Measurements from ENCODE around the gene AMMECR1. TPM values are rescaled to one million over a fixed set of nuclear protein-coding genes. Genes with fewer than 3 reads are reported as not detected.
"Not testable (repeated sequence)": the region's sequence is repeated elsewhere in the genome, so short reads cannot be mapped to it uniquely, and the experiment has no call there.

Gene AMMECR1
- 1 to 10 TPM; 8.0 to 8.9 TPM for total RNA-seq

DNA sequence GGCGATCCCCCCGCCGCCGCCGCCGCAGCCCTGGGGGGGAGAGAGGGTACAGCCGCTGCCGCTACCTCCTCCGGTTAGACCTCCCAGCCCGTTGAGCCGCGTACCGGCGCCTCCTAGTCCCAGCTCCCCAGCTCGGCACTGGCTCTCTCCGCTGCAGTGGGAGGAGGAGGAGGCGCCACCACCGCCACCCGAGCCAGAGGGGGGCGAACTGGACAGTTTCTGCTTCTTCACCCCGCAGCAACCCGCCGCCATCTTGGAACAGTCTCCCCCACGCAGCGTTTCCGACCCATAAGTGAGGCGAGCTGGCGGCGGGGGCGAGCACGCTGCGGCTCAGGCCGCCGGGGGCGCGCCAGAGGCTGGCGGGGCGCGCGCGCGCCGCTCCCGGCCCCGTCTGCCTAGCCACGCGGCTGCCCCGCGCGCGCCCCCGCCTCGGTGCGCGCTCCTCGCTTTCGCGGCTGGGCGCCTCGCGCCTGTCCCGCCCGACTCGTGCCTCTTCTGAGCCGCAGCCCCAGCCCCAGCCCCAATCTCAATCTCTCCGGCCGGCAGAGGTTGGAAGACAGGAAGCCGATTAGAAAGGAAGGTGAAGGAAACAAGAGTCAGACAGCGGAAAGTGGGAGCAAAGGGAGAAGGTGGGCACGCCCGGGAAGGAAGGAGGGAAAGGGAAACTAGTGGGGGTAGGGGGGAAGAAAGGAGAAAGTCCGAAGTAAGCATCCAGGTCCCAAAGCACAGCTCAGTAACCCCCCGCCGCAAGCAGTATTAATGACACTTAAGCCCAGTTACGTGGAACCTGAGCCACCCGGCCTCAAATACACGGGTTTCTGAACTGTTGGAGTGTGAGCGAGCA, at the start of gene AMMECR1:
TSS of gene AMMECR1 (minus strand) at position 266 of the 844 bp plus-strand sequence. CDS start at position 252, 14 bp downstream.
- Mint-ChIP-seq H3K27me3 (no peaks in the 10 kb centered on the region), H3K27ac (peak within 1 kb of the TSS; percentile 95), H3K4me1 (ENCODE audit: low read depth) (peaks cover 27% of the 10 kb centered on the region), H3K36me3 (no peaks in the 10 kb centered on the region), H3K9me3 (no peaks in the 10 kb centered on the region), H3K4me3 (peak within 1 kb of the TSS; percentile 93)
- ChIA-PET POLR2A (interaction anchor here (1.0 kb wide), 1 partner anchor 93 kb away, joined by 3 read pairs; no protein-coding TSS in a partner anchor), CTCF (interaction anchor here (0.6 to 1.9 kb wide), 9 partner anchors 31 to 171 kb away, joined by 3 to 7 read pairs (median 3); no protein-coding TSS in a partner anchor)
- DNase-seq = peak; percentile 84
- intact Hi-C loops (cut with micrococcal nuclease) = loop anchor here (2.0 to 5.0 kb wide), 3 partner anchors 91 to 316 kb away; partner anchors contain the start of gene TMEM164

DNA sequence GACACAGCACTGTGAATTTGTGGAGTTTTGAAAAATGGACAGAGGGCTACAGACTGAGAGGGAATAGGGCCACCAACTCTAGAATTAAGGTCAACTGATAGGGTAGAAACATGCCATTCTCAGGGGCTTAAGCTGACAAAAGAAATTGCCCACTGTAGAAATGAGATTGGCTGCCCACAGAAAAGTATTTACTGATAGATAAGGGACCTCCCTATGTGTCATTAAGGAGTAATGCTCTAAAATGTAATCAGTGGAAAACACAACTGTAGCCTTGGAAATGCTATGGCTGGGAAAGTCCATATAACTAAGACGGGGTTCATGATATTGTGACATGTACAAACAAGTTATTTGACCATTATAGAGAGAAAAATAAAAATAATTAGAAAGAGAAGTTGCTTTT, 45.4 kb upstream of the AMMECR1 start:
- no peaks in the 10 kb centered on the region for H3K27me3 Mint-ChIP-seq
- CTCF ChIA-PET = no interaction called here
- no peak overlapping the region for H3K4me3 Mint-ChIP-seq
- H3K27ac Mint-ChIP-seq = no peak overlapping the region
- POLR2A ChIA-PET = no interaction called here
- no peaks in the 10 kb centered on the region for H3K4me1 Mint-ChIP-seq (ENCODE audit: low read depth)
- no peak for DNase-seq
- H3K36me3 Mint-ChIP-seq = no peaks in the 10 kb centered on the region
- H3K9me3 Mint-ChIP-seq = no peaks in the 10 kb centered on the region
- intact Hi-C loops (cut with micrococcal nuclease) = no loop called here

DNA sequence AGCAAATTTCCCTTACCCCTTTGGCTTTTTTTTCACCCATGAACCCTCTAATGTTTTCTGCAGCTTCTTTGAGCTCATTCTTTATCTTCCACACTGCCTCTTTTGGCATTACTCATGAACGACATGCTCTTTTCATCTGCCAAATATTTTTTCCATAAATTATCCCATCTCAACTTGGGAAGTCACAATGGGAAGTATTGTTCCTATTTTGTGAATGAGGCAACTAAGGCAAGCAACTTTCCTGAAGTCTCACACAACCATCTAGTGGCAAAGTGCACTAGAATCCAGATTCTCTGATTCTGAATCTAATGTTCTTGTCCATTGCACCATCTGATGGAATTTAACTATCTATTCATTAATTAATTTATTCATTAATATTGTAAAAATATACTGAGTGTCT, 41.4 kb upstream of the AMMECR1 start:
- Mint-ChIP-seq H3K36me3 (no peaks in the 10 kb centered on the region), H3K27me3 (no peaks in the 10 kb centered on the region), H3K4me1 (ENCODE audit: low read depth) (no peaks in the 10 kb centered on the region), H3K27ac (no peak overlapping the region), H3K9me3 (no peaks in the 10 kb centered on the region), H3K4me3 (no peak overlapping the region)
- POLR2A ChIA-PET = no interaction called here
- CTCF ChIA-PET = no interaction called here
- intact Hi-C loops (cut with micrococcal nuclease) = no loop called here
- no peak for DNase-seq

DNA sequence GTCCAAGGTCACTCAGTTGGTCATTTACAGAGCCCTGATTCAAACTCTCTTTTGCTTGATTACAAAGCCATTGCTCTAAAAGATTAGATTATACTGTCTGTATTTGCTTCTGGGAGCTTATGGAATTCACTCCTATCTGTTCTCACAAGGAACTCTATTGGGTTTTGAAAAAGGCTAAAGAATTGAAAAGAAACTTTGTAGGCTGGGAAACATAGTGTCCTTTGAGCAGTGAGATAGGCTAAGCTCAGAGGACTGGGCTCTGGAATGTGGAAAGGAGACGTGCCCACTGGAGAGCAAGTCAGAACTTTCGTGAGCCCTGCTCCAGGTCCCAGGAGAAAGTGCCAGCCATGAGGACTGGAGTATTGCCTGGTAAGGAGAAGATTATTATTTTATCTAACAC, 40.7 kb upstream of the AMMECR1 start, which contains the start of gene RTL9:
TSS of gene RTL9 (plus strand) at position 301 of the 400 bp plus-strand sequence. CDS start 91,770 bp downstream, outside the sequence.
- Mint-ChIP-seq H3K4me3 (no peak within 1 kb of the TSS), H3K36me3 (no peaks in the 10 kb centered on the region), H3K27ac (no peak within 1 kb of the TSS), H3K4me1 (ENCODE audit: low read depth) (no peaks in the 10 kb centered on the region), H3K9me3 (no peaks in the 10 kb centered on the region), H3K27me3 (no peaks in the 10 kb centered on the region)
- ChIA-PET CTCF (no interaction called here), POLR2A (no interaction called here)
- DNase-seq = no peak
- intact Hi-C loops (cut with micrococcal nuclease) = no loop called here

DNA sequence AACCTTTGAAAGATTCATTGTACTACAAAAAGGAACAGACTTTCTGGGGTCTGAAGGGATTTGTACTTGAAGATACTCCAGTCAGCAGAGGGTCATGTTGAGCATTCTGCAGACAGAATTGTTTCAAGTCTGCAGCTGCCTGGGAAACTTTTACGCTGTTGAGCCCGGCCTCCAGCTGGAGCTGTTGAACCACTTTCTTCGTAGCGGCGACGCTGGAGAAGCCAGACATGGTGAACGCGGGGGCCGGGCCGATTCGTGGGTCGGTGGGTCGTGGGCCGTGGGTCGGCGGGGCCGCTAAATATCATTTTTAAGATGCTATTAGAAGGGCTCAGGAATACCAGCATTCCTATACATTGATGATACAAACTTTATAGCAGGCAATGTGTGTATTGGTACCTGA, 28.8 kb upstream of the AMMECR1 start:
- Mint-ChIP-seq H3K27ac (no peak overlapping the region), H3K36me3 (no peaks in the 10 kb centered on the region), H3K27me3 (no peaks in the 10 kb centered on the region), H3K4me3 (no peak overlapping the region), H3K9me3 (no peaks in the 10 kb centered on the region), H3K4me1 (ENCODE audit: low read depth) (no peaks in the 10 kb centered on the region)
- CTCF ChIA-PET = no interaction called here
- intact Hi-C loops (cut with micrococcal nuclease) = loop anchor here (10.0 kb wide), 1 partner anchor 58 kb away; no protein-coding TSS in a partner anchor
- POLR2A ChIA-PET = no interaction called here
- DNase-seq = no peak

DNA sequence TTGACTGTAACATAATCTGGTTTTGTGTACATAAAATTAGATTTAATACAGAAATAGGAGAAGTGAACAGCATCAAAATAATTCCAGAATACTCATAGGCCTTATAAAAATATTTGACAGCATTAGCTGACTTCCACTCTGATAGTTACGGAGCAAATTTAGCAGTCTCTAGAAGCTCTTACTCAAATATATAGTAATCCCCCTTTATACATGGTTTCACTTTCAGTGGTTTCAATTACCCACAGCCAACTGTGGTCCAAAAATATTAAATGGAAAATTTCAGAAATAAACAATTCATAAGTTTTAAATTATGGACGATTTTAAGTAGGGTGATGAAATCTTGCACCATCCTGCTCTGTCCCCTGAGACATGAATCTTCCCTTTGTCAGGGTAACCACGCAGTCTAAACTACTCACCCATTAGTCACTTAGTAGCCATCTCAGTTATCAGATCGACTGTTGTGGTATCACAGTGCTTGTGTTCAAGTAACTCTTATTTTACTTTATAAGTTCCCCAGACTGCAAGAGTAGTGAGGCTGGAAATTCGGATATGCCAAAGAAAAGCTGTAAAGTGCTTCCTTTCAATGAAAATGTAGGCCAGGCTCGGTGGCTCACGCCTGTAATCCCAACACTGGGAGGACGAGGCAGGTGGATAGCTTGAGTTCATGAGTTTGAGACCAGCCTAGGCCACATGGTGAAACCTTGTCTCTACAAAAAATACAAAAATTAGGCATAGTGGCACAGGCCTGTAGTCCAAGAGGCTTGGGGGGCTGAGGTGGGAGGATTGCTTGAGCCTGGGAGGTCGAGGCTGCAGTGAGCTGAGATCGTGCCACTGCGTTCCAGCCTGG, 23.5 kb upstream of the AMMECR1 start:
- H3K27me3 Mint-ChIP-seq = no peaks in the 10 kb centered on the region
- no peaks in the 10 kb centered on the region for H3K9me3 Mint-ChIP-seq
- intact Hi-C loops (cut with micrococcal nuclease) = loop anchor here (10.0 kb wide), 1 partner anchor 63 kb away; no protein-coding TSS in a partner anchor
- H3K4me3 Mint-ChIP-seq = no peak overlapping the region
- peak overlapping the region; percentile 69 for H3K27ac Mint-ChIP-seq
- H3K36me3 Mint-ChIP-seq = no peaks in the 10 kb centered on the region
- ChIA-PET POLR2A (no interaction called here), CTCF (interaction anchor here (1.5 kb wide), 1 partner anchor 195 kb away, joined by 4 read pairs; no protein-coding TSS in a partner anchor)
- H3K4me1 Mint-ChIP-seq (ENCODE audit: low read depth) = peaks cover 7% of the 10 kb centered on the region
- no peak for DNase-seq

DNA sequence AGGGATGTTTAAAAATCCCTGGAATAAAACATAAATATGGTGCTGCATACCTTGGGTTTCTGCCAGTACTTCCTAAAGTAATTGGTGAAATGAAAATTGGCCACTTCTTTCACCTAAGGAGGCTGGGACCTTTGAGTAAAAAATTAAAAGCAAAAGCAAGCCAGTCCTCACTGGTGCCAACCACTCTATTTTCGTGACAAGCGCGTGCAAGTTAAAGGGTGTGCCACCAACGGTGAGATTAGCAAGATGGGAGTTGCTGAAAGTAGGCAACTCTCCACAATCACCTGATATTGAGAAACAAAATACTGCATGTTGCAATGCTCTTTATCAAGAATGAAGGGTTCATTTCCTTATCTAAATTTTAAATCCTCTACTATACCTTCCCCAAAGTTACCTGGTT, 21.1 kb upstream of the AMMECR1 start:
- Mint-ChIP-seq H3K4me1 (ENCODE audit: low read depth) (peaks cover 7% of the 10 kb centered on the region), H3K27me3 (peaks cover 2% of the 10 kb centered on the region), H3K9me3 (no peaks in the 10 kb centered on the region), H3K27ac (no peak overlapping the region), H3K4me3 (no peak overlapping the region), H3K36me3 (no peaks in the 10 kb centered on the region)
- DNase-seq = no peak
- intact Hi-C loops (cut with micrococcal nuclease) = no loop called here
- ChIA-PET CTCF (no interaction called here), POLR2A (no interaction called here)

DNA sequence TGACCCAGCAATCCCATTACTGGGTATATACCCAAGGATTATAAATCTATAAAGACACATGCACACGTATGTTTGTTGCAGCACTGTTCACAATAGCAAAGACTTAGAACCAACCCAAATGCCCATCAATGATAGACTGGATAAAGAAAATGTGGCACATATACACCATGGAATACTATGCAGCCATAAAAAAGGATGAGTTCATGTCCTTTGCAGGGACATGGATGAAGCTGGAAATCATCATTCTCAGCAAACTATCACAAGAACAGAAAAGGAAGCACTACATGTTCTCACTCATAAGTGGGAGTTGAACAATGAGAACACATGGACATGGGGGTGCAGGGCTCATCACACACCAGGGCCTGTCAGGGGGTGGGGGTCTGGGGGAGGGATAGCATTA, 15.6 kb upstream of the AMMECR1 start:
- H3K4me1 Mint-ChIP-seq (ENCODE audit: low read depth); H3K9me3 Mint-ChIP-seq; POLR2A ChIA-PET; H3K27me3 Mint-ChIP-seq; H3K4me3 Mint-ChIP-seq; intact Hi-C loops (cut with micrococcal nuclease); H3K36me3 Mint-ChIP-seq; DNase-seq; H3K27ac Mint-ChIP-seq; CTCF ChIA-PET: not testable (repeated sequence)

DNA sequence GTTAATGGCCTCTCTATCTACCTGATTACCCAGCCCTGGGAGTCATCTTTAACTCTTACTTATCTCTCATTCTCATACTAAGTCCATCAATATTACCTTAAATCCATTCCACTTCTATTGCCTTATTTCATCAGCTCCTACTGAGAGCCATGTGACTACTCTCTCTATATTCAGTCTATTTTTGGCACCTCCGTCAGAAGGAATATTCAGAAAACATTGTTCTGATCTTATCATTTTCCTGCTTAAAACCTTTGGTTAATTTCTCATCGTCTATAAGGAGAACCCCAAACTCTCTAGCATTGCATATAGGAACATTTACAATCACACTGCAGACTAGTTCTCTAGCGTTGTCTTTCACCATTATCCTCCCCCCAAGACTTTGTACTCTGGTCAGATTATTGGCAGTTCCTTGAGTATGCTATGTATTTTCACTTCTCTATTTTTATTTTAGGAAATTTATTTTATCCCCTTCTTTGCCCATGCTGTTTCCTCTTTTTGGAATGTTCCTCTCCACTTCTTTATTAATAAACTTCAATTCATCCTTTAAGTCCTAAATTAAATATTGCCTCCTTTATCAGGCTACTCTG, 13.7 kb upstream of the AMMECR1 start:
- CTCF ChIA-PET = no interaction called here
- no peaks in the 10 kb centered on the region for H3K36me3 Mint-ChIP-seq
- H3K9me3 Mint-ChIP-seq = no peaks in the 10 kb centered on the region
- no peak overlapping the region for H3K27ac Mint-ChIP-seq
- no peaks in the 10 kb centered on the region for H3K4me1 Mint-ChIP-seq (ENCODE audit: low read depth)
- no peak overlapping the region for H3K4me3 Mint-ChIP-seq
- intact Hi-C loops (cut with micrococcal nuclease) = no loop called here
- peaks cover 2% of the 10 kb centered on the region for H3K27me3 Mint-ChIP-seq
- DNase-seq = no peak
- POLR2A ChIA-PET = no interaction called here

DNA sequence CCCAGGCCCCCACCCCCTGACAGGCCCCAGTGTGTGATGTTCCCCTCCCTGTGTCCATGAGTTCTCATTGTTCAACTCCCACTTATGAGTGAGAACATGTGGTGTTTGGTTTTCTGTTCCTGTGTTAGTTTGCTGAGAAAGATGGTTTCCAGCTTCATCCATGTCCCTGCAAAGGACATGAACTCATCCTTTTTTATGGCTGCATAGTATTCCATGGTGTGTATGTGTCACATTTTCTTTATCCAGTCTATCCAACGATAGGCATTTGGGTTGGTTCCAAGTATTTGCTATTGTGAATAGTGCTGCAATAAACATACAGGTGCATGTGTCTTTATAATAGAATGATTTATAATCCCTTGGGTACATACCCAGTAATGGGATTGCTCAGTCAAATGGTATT, 10.7 kb upstream of the AMMECR1 start:
- intact Hi-C loops (cut with micrococcal nuclease); H3K27ac Mint-ChIP-seq; H3K4me1 Mint-ChIP-seq (ENCODE audit: low read depth); DNase-seq; POLR2A ChIA-PET; H3K9me3 Mint-ChIP-seq; H3K4me3 Mint-ChIP-seq; H3K36me3 Mint-ChIP-seq; CTCF ChIA-PET; H3K27me3 Mint-ChIP-seq: not testable (repeated sequence)

DNA sequence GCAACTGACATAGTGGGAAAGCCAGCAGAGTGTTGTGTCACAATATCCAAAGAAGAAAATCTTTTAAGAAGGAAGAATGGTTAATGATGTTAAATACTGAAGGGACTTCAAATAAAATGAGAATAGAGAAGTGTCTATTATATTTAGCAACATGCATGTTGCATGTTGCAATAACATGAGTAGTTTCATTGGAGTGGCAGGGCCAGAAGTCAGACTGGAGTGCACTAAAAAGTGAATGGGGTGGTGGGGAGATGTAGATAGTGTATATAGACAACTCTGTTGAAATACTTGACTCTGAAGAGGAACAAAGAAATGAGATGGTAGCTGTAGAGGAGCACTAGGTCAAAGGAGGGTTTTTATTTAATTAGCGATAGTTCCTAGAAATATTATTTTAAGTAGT, 9.5 kb upstream of the AMMECR1 start:
- ChIA-PET CTCF (no interaction called here), POLR2A (no interaction called here)
- intact Hi-C loops (cut with micrococcal nuclease) = no loop called here
- Mint-ChIP-seq H3K27me3 (no peaks in the 10 kb centered on the region), H3K9me3 (no peaks in the 10 kb centered on the region), H3K4me1 (ENCODE audit: low read depth) (no peaks in the 10 kb centered on the region), H3K27ac (no peak overlapping the region), H3K36me3 (no peaks in the 10 kb centered on the region), H3K4me3 (no peak overlapping the region)
- no peak for DNase-seq

DNA sequence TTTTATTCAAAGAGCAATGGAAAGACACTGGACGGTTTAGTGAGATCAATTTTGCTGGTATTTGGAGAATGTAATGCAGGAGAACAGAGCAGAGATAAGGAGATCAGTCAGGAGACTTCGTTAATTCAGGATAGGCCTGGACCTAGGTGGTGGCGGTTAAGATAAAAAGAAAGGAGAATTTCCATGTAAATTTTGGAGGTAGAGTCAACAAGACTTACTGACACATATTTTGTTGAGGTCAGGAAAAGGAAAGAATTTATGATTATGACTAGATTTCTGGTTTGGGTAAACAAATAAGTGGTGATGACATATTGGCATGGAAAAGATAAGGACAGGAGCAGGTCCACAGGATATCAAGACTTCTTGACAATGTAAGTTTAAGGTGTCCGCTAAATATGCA, 8.8 kb upstream of the AMMECR1 start:
- CTCF ChIA-PET = no interaction called here
- POLR2A ChIA-PET = no interaction called here
- no peaks in the 10 kb centered on the region for H3K9me3 Mint-ChIP-seq
- H3K27ac Mint-ChIP-seq = no peak overlapping the region
- H3K36me3 Mint-ChIP-seq = no peaks in the 10 kb centered on the region
- H3K4me3 Mint-ChIP-seq = no peak overlapping the region
- H3K27me3 Mint-ChIP-seq = no peaks in the 10 kb centered on the region
- no peak for DNase-seq
- intact Hi-C loops (cut with micrococcal nuclease) = no loop called here
- no peaks in the 10 kb centered on the region for H3K4me1 Mint-ChIP-seq (ENCODE audit: low read depth)

Measured in activated CD4-positive, alpha-beta memory T cell treated with anti-CD3 and anti-CD28 coated beads for 36 hours (primary cell).